Thoracic aorta (tissue), 2 donors: ENCODE data around the gene SLC22A6. TPM values are rescaled to one million over a fixed set of nuclear protein-coding genes. Genes with fewer than 3 reads are reported as not detected.

Experiments
- ATAC-seq: fragments of 150-250 bp; one replicate; pipeline ENCODE4 v1.8.0; 2017; ENCODE audit warnings: low read depth; ENCODE audit not compliant: insufficient number of reproducible peaks, low FRiP score
- DNase-seq: peaks from one replicate; pipeline ENCODE4 v3.0.0-alpha.2; 2020; ENCODE audit warnings: low spot score
- H3K27ac ChIP-seq, 2 donors: fragments of 200-600 bp; sonication (generic); 1 replicate in 1 of 2; 2 replicates in 1 of 2; pipeline ENCODE4 v1.5.1; 2016; ENCODE audit warnings: mild to moderate bottlenecking in 2 of 2, moderate library complexity in 2 of 2
- H3K27me3 ChIP-seq: fragments of 200-600 bp; sonication (generic); replicated peaks from 2 replicates; pipeline ENCODE4 v1.6.0; 2016; ENCODE audit warnings: mild to moderate bottlenecking; ENCODE audit not compliant: insufficient read depth
- H3K36me3 ChIP-seq: fragments of 200-600 bp; sonication (generic); one replicate; pipeline ENCODE4 v1.5.1; 2016
- H3K4me1 ChIP-seq, 2 donors: fragments of 200-600 bp; sonication (generic); 1 replicate in 1 of 2; 2 replicates in 1 of 2; pipeline versions ENCODE4 v1.5.1 to v1.6.0; 2016; ENCODE audit warnings: low read depth in 2 of 2, mild to moderate bottlenecking in 1 of 2; ENCODE audit not compliant: control insufficient read depth in 1 of 2
- H3K4me3 ChIP-seq: fragments of 200-600 bp; sonication (generic); 2 replicates; pipeline ENCODE4 v1.5.1; 2016; ENCODE audit warnings: mild to moderate bottlenecking
- H3K9me3 ChIP-seq: fragments of 200-600 bp; sonication (generic); 2 replicates; pipeline ENCODE4 v1.5.1; 2016
- total RNA-seq, 2 donors: library from RNA; depleted of rRNA; stranded (reverse); fragments of >200 nt; gene quantifications; one replicate each; pipeline versions ENCODE4 v1.1.0 to v1.2.3, GENCODE V29; 2016
- TF ChIP-seq, protein P1 (sequence below): fragments of 200-600 bp; sonication (generic); IDR thresholded peaks from one replicate; pipeline ENCODE4 v1.5.1; 2019; ENCODE audit warnings: antibody characterized with exemption

SLC22A6 gene
- total RNA-seq, 2 donors from 2014 or later = not detected

DNA sequence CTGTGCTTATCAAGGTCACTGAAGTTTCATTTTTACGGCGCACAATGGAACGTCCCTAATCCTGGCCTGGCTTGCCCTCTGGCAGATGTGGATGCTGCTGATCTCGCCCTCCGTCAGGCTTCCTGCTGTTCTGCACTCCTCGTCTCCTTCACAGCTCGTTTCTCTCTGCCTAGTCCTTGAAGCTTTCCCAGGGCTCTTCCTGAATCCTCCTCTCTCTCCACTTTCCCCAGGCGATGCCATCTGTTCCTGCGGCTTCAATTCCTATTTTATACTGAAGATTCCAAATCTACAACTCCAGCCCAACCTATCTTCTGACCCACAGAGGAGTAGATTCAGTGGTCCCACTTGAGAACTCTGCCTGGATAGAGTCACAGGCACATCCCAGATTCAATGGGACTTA is 16.7 kb upstream of the SLC22A6 start:
- Histone ChIP-seq H3K36me3 (no peaks in the 10 kb centered on the region), H3K27me3 (no peaks in the 10 kb centered on the region), H3K27ac (no peak overlapping the region), H3K4me1 (no peaks in the 10 kb centered on the region), H3K9me3 (no peaks in the 10 kb centered on the region), H3K4me3 (no peak overlapping the region)
- no peak for DNase-seq
- no peak for ATAC-seq
- TF ChIP-seq, protein P1, sequence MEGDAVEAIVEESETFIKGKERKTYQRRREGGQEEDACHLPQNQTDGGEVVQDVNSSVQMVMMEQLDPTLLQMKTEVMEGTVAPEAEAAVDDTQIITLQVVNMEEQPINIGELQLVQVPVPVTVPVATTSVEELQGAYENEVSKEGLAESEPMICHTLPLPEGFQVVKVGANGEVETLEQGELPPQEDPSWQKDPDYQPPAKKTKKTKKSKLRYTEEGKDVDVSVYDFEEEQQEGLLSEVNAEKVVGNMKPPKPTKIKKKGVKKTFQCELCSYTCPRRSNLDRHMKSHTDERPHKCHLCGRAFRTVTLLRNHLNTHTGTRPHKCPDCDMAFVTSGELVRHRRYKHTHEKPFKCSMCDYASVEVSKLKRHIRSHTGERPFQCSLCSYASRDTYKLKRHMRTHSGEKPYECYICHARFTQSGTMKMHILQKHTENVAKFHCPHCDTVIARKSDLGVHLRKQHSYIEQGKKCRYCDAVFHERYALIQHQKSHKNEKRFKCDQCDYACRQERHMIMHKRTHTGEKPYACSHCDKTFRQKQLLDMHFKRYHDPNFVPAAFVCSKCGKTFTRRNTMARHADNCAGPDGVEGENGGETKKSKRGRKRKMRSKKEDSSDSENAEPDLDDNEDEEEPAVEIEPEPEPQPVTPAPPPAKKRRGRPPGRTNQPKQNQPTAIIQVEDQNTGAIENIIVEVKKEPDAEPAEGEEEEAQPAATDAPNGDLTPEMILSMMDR = no peak

DNA sequence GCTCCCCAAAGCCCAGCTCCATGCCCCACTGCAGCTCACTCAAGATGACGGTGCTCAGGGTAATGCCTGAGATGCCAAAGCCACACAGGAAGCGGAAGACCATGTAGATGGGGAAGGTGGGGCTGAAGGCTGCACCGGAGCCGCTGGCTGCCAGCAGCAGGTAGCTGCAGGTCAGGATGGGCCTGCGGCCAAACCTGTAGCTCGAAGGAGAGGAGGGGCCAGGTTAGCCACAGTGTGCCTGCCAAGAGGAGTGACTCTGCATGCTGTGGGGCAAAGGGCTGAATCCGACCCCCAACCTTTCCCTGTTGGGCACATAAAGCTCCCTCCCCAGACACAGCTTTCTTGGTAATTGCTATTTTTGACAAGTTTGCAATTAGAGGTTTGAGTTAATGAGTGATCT is 14.9 kb upstream of the SLC22A6 start:
- no peak for ATAC-seq
- Histone ChIP-seq H3K27me3 (no peaks in the 10 kb centered on the region), H3K36me3 (no peaks in the 10 kb centered on the region), H3K27ac (no peak overlapping the region), H3K4me1 (no peaks in the 10 kb centered on the region), H3K4me3 (no peak overlapping the region), H3K9me3 (no peaks in the 10 kb centered on the region)
- DNase-seq = no peak
- TF ChIP-seq, protein P1 = no peak

DNA sequence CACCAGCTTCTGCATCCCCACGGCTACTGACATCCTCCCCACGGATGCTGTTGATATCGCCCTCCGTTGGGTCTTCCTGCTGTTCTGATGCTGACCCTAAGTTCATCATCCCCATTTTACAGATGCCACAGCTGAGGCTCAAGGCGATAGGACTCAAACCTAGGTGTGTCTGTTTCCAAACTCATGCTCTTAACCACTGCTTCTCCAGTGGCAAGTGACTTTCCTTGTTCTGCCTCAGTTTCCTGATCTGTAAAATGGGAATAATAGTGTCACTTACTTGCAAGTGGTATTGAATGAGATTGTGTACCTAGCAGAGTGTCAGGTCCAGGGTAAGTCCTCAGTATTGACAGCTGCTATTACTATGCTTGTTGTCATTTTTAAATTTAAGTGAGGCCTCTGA is 14.4 kb upstream of the SLC22A6 start:
- Histone ChIP-seq H3K4me3 (no peak overlapping the region), H3K27me3 (no peaks in the 10 kb centered on the region), H3K4me1 (no peaks in the 10 kb centered on the region), H3K27ac (no peak overlapping the region), H3K36me3 (no peaks in the 10 kb centered on the region), H3K9me3 (no peaks in the 10 kb centered on the region)
- TF ChIP-seq, protein P1 = no peak
- DNase-seq (no peak), ATAC-seq (no peak)

DNA sequence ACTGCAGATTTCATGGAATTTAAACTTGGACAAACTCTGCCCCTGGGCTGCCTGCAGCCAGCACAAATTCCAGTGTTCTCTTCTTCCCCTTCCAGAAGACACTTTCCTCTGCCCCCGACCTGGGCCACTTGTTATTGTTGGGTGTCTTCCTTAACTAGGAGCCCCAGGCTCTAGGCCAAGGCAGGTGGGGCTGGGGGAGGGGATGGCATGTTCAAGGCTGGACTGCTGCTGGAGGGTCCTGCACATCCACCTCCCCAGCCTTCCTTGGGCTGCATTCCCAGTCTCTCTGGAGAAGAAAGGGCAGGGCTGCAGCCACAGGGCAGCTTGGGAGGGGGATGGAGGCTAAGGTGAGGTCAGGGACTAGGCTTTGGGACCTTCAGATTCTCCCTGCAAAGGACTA is 11.5 kb upstream of the SLC22A6 start:
- no peaks in the 10 kb centered on the region for H3K36me3 ChIP-seq
- no peak overlapping the region for H3K4me3 ChIP-seq
- no peaks in the 10 kb centered on the region for H3K4me1 ChIP-seq
- H3K9me3 ChIP-seq = no peaks in the 10 kb centered on the region
- no peak for ATAC-seq
- H3K27ac ChIP-seq = no peak overlapping the region
- DNase-seq = no peak
- no peaks in the 10 kb centered on the region for H3K27me3 ChIP-seq
- TF ChIP-seq, protein P1 = no peak

DNA sequence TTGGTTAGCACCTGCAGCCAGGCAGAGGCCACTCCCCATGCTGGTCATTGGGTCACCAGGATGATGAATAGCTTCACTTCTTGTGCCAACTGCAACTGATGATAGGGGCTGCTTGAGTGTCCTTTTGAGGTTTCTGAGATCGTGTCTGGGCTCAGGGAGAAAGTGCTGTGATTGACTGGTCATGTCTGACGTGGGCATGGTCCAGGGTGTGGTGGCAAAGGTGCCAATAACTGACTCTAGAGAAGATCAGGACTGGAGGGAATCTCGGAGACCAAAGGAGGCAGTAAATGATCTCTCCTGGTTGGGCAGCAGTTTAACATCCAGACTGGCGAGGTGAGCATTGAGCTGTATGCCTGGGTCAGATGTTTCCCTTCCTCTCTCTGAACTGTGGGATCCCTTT is 10.0 kb upstream of the SLC22A6 start:
- no peak for ATAC-seq

More for the DNA sequence above, 10.0 kb upstream of the SLC22A6 start:
- no peak overlapping the region for H3K27ac ChIP-seq
- no peaks in the 10 kb centered on the region for H3K9me3 ChIP-seq
- H3K36me3 ChIP-seq = no peaks in the 10 kb centered on the region
- H3K4me3 ChIP-seq = no peak overlapping the region
- no peaks in the 10 kb centered on the region for H3K27me3 ChIP-seq
- DNase-seq = no peak
- no peaks in the 10 kb centered on the region for H3K4me1 ChIP-seq
- TF ChIP-seq, protein P1 = no peak
